Measurements from ENCODE around the gene ZFP62.
"Not testable (repeated sequence)": the region's sequence is repeated elsewhere in the genome, so short reads cannot be mapped to it uniquely, and the experiment has no call there.

The ZFP62 gene

DNA sequence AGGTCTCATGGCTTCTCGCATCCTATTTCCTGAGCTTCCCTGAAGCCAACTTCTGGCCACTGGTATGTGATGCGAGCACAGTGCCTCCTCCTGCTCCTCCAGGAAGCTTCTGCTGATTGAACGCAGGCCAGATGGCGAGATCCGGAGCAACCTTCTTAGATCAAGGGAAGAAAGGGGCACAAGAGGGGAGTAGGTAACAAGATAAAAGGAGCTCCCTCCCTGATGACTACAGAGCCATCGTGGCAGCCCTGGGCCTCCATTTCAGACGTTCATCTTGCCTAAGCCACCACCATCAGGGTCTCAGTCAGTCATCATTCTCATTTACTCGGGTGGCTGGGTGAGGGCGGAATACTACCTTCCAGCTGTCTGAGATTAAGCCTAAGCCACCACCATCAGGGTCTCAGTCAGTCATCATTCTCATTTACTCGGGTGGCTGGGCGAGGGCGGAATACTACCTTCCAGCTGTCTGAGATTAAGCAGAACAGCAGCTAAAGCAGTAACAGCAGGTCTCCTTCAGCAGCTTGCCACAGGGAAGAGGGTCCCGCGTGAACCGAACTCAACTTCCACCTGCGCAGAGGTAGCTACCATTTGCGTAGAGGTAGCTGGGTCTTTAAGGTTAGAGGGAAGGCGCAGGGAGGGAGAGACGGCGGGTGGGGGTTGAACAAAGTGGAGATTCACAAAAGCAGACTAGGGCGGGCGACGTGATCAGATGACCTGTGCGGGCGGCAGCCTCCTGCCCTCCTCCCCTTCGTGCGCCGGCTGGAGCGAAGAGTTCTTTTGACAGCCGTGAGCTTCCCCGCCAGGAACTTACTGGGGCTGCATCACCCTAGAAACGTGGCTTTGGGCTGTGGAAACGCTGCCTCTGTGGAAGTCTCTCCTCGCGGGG lies 30.6 kb downstream of the ZFP62 start:
- DNase-seq: peak in 12 of 14 donors; percentile 60 to 85 (median 70)

GRCh38 chr5:180829726-180830125 lies 31.4 kb downstream of the ZFP62 start:
- no peak for DNase-seq

GRCh38 chr5:180828756-180829531 lies 32.1 kb downstream of the ZFP62 start:
- not testable (repeated sequence) for DNase-seq

- DNase-seq: not testable (repeated sequence)
These were observed 33.7 kb downstream of the ZFP62 start for GRCh38 chr5:180827374-180827773.

DNA sequence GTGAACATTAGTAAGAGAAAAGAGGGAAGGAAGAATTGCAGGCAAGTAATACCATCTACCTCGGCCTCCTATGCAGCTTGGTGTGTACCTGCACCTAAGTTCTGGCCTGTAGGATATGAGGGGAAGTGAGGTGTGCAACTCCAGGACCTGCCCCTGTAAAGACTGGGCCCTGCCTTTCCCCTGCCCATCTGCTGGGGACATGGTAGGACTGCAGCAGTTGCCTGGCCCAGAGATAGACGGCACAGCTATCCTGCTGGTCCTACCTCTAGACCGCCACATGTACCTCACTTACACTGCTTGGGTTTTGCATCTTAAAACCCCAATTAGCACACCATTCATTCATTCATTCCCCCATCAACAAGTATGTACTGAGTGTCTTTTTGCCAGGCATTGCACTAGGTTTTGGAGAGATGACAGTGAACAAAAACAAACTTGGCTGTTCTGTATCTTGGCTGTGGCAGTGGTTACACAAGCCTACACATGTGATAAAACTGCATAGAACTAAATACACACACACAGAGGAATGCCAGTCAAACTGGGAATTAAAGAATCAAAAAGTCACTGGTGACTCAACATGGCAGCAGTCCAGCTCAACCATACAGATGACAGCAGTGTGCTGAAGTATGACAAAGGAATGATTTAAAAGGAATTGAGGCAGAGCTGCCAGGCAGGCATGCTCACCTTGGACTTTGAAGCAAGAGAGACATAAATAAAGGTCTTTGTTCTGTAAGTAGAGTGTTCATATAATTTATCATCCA lies 35.1 kb downstream of the ZFP62 start:
- no peak for DNase-seq

- no peak for DNase-seq
These were observed 36.2 kb downstream of the ZFP62 start for GRCh38 chr5:180824630-180825476.

GRCh38 chr5:180823940-180824629 lies 37.0 kb downstream of the ZFP62 start:
- no peak for DNase-seq

GRCh38 chr5:180823346-180823745 lies 37.7 kb downstream of the ZFP62 start:
- DNase-seq: no peak

- no peak for DNase-seq
These were observed 39.5 kb downstream of the ZFP62 start for GRCh38 chr5:180821538-180821937.

GRCh38 chr5:180820788-180821321 lies 40.2 kb downstream of the ZFP62 start:
- no peak for DNase-seq

DNA sequence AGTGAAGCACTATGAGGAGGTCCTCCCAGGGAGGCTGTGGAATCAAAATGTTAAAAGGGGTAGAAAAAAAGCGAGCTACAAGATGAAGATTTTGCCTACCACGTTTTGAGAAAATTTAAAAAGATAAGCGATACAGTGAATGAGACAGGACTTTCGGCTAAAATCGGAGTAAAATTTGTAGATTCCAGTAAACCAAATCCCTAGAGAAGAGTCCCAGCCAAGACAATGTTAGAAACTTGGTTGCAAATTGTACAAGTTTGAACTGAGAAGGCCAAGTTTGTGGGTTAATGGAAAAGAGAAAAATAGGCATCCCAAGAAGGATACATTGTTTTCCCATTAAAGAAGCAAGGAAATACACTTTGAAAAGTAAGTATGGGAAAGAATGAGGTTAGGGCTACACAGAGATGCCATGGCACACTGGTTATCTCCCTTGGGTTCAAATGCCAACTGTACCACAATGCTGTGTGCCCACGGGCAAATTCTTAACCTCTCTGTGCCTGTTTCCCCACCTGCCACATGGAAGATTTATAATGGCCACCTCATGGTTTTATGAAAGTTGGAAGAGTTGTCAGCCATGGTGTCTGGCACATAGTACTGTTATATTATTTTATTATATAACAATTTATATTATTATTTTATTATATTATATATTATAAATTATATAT lies 42.3 kb downstream of the ZFP62 start:
- DNase-seq: no peak

- no peak for DNase-seq
These were observed 43.0 kb downstream of the ZFP62 start for GRCh38 chr5:180817893-180818674.

GRCh38 chr5:180816608-180817534 lies 44.2 kb downstream of the ZFP62 start:
- no peak for DNase-seq

DNA sequence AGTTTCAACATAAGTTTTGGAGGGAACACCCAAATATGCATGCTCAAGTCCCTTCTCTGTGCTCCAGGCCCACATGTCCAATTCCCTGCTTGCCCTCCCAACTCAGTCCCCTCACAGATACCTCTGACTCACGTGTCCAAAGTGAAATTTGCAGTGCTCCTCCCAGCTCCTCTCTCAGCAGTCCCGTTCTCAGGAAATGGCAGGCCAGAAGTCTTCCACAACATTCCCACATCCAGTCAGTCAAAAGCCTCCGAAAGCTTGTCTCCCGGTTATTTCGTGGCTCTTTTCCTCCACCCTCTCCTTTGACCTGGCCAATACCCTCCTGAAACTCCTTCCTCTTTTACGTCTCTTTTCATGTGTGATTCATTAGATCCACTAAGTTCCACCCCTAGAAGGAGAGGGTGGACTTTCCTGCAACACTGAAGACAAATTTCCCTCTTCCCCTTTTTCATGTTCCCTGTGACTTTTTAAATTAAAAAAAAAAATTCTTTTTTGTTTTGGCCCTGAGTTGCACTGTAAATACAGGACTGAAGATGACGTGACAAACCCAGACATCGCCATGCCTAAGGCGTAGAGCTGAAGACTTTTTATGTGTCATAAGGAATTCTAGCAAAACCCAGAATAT lies 45.7 kb downstream of the ZFP62 start:
- DNase-seq: no peak

DNA sequence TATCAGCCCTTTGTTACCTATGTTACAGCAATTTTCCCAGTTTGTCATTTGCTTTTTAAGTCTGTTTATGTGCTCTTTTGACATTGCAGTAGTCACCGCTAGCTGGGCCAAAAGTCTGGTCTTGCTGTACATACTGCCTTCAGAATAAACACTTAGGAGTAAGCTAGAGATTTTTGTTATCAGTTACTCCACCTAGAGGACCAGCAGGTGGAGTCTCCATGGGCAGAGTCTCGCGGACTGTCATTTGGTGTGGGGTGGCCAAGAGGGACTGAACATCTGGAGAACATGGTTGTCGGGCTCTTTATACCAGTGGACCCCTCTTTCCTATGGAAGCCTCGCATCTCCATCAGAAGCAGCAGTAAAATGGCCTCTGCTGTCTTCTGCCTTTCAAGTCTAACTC lies 47.7 kb downstream of the ZFP62 start:
- DNase-seq: no peak

GRCh38 chr5:180811623-180812124 lies 49.4 kb downstream of the ZFP62 start:
- no peak for DNase-seq

- peak in 2 of 14 donors; percentile 67 to 68 for DNase-seq
These were observed 50.0 kb downstream of the ZFP62 start for GRCh38 chr5:180810959-180811622.
